ENCODE data around the gene EIF4G2. TPM values are rescaled to one million over a fixed set of nuclear protein-coding genes. Genes with fewer than 3 reads are reported as not detected.

Gene EIF4G2
- 100 to 1,000 TPM; 286 to 726 (median 581) TPM for total RNA-seq

- Histone ChIP-seq H3K36me3 (no peaks in the 10 kb centered on the region), H3K9me3 (no peaks in the 10 kb centered on the region), H3K27me3 (no peaks in the 10 kb centered on the region), H3K4me3 (peak within 1 kb of the TSS; percentile 83 to 94), H3K27ac (peak within 1 kb of the TSS; percentile 97), H3K4me1 (peaks cover 22 to 23% of the 10 kb centered on the region in 2 donors)
- DNase-seq = peak; percentile 98
- TF ChIP-seq CTCF (IDR thresholded peaks at IDR 0.05) (peak in 2 of 4 experiments; percentile 3 to 9), POLR2A (IDR thresholded peaks at IDR 0.05) (peak; percentile 97 to 98)
- intact Hi-C loops (cut with DNase I; ENCODE audit: low total_unique reads) = loop anchor here (5.0 to 10.0 kb wide), 2 partner anchors 49 to 96 kb away; partner anchors contain the start of gene ZBED5
These were observed at the start of gene EIF4G2 for GRCh38 chr11:10808553-10809372. Gene EIF4G2, minus strand, starts transcription at chr11:10808926.

- Histone ChIP-seq H3K4me1 (peaks cover 0 to 15% of the 10 kb centered on the region in 2 donors), H3K4me3 (peak within 1 kb of the TSS; percentile 94 to 96), H3K27ac (peak within 1 kb of the TSS; percentile 99), H3K9me3 (no peaks in the 10 kb centered on the region), H3K36me3 (no peaks in the 10 kb centered on the region), H3K27me3 (no peaks in the 10 kb centered on the region)
- DNase-seq = peak; percentile 97 to 98
- intact Hi-C loops (cut with DNase I; ENCODE audit: low total_unique reads) = loop anchor here (5.0 kb wide), 1 partner anchor 51 kb away; the partner anchor contains the start of gene EIF4G2
- TF ChIP-seq POLR2A (IDR thresholded peaks at IDR 0.05) = peak; percentile 92 to 98
- peak in 2 of 4 experiments; percentile 16 to 20 for TF ChIP-seq CTCF (IDR thresholded peaks at IDR 0.05)
These were observed 49.1 kb upstream of the EIF4G2 start, which contains the start of gene ZBED5 for GRCh38 chr11:10857709-10858438. Gene ZBED5, minus strand, starts transcription at chr11:10858053. Its CDS starts 3,108 bp downstream, at chr11:10854945.

- peak in 1 of 2 donors; percentile 50 for DNase-seq
- TF ChIP-seq CTCF (IDR thresholded peaks at IDR 0.05) (peak in 1 of 4 experiments; percentile 6), POLR2A (IDR thresholded peaks at IDR 0.05) (no peak)
These were observed 48.7 kb upstream of the EIF4G2 start for GRCh38 chr11:10857459-10857708.

GRCh38 chr11:10856689-10857458 is 48.1 kb upstream of the EIF4G2 start:
- H3K36me3 ChIP-seq = no peaks in the 10 kb centered on the region
- intact Hi-C loops (cut with DNase I; ENCODE audit: low total_unique reads) = loop anchor here (5.0 kb wide), 1 partner anchor 50 kb away; the partner anchor contains the start of gene EIF4G2
- TF ChIP-seq POLR2A (IDR thresholded peaks at IDR 0.05) (no peak), CTCF (IDR thresholded peaks at IDR 0.05) (no peak)
- no peaks in the 10 kb centered on the region for H3K27me3 ChIP-seq
- H3K9me3 ChIP-seq = no peaks in the 10 kb centered on the region
- H3K27ac ChIP-seq = peak overlapping the region; percentile 99
- peak overlapping the region; percentile 94 to 96 for H3K4me3 ChIP-seq
- H3K4me1 ChIP-seq = peaks cover 0 to 15% of the 10 kb centered on the region in 2 donors
- DNase-seq = no peak

More at GRCh38 chr11:10857459-10857708, 48.7 kb upstream of the EIF4G2 start:
- intact Hi-C loops (cut with DNase I; ENCODE audit: low total_unique reads) = loop anchor here (5.0 kb wide), 1 partner anchor 50 kb away; the partner anchor contains the start of gene EIF4G2
- Histone ChIP-seq H3K4me3 (peak overlapping the region; percentile 94 to 96), H3K4me1 (peaks cover 0 to 15% of the 10 kb centered on the region in 2 donors), H3K27ac (peak overlapping the region; percentile 99), H3K27me3 (no peaks in the 10 kb centered on the region), H3K36me3 (no peaks in the 10 kb centered on the region), H3K9me3 (no peaks in the 10 kb centered on the region)
